Parathyroid adenoma (tissue), 2 donors: ENCODE data around the gene B4GALNT4.
A peak's percentile ranks its signal among the peaks of the same experiment; 100 is the strongest.

Source experiments
- H2AFZ ChIP-seq: fragments of 300-600 bp; sonication (generic); one replicate; pipeline ENCODE4 v1.7.0; 2017; ENCODE audit warnings: antibody characterized with exemption, mild to moderate bottlenecking
- H3K27ac ChIP-seq: fragments of 300-600 bp; sonication (generic); one replicate; pipeline ENCODE4 v1.7.0; 2017
- H3K27me3 ChIP-seq: fragments of 300-600 bp; sonication (generic); one replicate; pipeline ENCODE4 v1.7.0; 2017; ENCODE audit warnings: low read length; ENCODE audit not compliant: control insufficient read depth, insufficient read depth
- H3K36me3 ChIP-seq: fragments of 300-600 bp; sonication (generic); one replicate; pipeline ENCODE4 v1.7.0; 2017; ENCODE audit warnings: low read length; ENCODE audit not compliant: control insufficient read depth, insufficient read depth
- H3K4me1 ChIP-seq: fragments of 300-600 bp; sonication (generic); one replicate; pipeline ENCODE4 v1.7.0; 2017; ENCODE audit warnings: control low read depth
- H3K4me2 ChIP-seq: fragments of 300-600 bp; sonication (generic); one replicate; pipeline ENCODE4 v1.7.0; 2017; ENCODE audit warnings: low read length
- H3K4me3 ChIP-seq: fragments of 300-600 bp; sonication (generic); one replicate; pipeline ENCODE4 v1.7.0; 2017; ENCODE audit warnings: low read depth, low read length
- H3K79me2 ChIP-seq: fragments of 300-600 bp; sonication (generic); one replicate; pipeline ENCODE4 v1.7.0; 2017; ENCODE audit warnings: control low read depth
- H3K9ac ChIP-seq: fragments of 300-600 bp; sonication (generic); one replicate; pipeline ENCODE4 v1.7.0; 2017; ENCODE audit warnings: mild to moderate bottlenecking
- H3K9me3 ChIP-seq: fragments of 300-600 bp; sonication (generic); one replicate; pipeline ENCODE4 v1.7.0; 2017; ENCODE audit warnings: low read length; ENCODE audit not compliant: control insufficient read depth
- CTCF ChIP-seq: fragments of 300-600 bp; sonication (generic); IDR thresholded peaks from one replicate; pipeline ENCODE4 v1.7.0; 2017; ENCODE audit warnings: antibody characterized with exemption, mild to moderate bottlenecking
- donor health status: primary hyperparathyroidism.

B4GALNT4 gene

DNA sequence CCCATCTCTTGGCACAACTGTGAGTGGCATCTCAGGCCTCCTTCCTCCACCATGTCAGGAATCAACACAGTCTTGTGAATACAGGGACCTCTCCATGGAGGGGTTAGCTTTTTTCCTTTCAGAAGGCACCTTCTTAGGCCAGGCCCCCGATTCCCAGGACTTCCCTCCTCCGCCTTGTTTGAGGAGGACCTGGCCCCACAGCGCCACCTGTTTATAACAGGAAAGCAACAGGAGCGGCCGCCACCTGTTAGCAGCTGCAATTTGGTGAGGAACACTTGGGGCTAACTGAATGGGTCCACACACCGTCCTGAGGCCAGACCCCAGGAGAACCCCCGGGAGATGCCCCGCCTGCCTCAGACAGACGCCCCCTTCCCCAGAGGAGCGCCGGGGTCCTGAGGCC is 20.9 kb downstream of the B4GALNT4 start:
- Histone ChIP-seq H3K4me2 (no peak overlapping the region), H3K4me1 (peaks cover 3% of the 10 kb centered on the region), H3K79me2 (no peaks in the 10 kb centered on the region), H3K27ac (no peak overlapping the region), H3K27me3 (no peaks in the 10 kb centered on the region), H3K4me3 (no peak overlapping the region), H3K36me3 (no peaks in the 10 kb centered on the region), H3K9me3 (no peaks in the 10 kb centered on the region), H2AFZ (no peak overlapping the region), H3K9ac (no peak overlapping the region)
- no peak for TF ChIP-seq CTCF

DNA sequence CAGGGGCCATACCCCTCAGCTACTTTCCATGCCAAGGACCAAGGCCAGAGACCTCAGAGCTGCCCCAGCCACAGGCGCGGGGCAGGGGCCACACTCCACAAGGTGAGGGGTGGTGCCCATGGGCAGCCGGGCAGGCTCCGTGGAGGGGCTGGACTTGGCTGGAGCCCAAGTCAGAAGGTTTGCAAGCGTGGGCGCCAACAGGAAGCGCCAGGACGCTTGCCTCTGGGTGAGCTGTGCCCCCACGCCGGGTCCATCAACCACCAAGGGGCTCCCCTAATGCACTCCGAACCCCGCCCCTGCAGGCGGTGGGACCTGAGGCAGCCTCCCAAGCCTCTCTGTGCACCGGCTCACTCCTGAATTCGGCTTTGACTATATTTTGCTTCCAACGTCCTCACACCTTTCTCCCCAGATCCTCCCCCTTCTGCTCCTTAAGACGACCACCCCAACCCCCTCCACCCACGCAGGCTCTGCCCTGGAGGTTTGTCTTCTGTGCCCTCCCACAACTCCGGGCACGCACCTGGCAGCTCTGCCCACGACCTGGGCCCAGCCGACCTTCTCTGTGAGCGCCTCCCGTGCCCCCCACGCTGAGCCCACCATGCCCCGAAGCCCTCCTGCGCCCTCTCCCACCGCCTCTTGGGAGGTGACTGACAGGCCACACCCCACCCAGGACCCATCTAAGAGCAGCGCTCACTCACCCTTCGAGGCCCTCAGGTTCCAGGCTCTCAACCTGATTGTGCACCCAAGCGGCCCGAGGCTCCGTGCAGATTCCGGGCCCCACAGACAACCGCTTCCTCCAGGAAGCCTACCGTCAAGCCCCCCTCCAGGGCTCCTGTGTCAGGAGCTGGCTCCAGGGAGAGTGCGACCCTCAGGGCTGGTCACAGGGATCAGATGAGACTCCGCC is 22.1 kb downstream of the B4GALNT4 start:
- no peak overlapping the region for H2AFZ ChIP-seq
- no peak overlapping the region for H3K9ac ChIP-seq
- H3K79me2 ChIP-seq: no peaks in the 10 kb centered on the region
- peaks cover 3% of the 10 kb centered on the region for H3K4me1 ChIP-seq
- no peak for TF ChIP-seq CTCF
- no peaks in the 10 kb centered on the region for H3K9me3 ChIP-seq
- no peak overlapping the region for H3K27ac ChIP-seq
- H3K4me2 ChIP-seq: no peak overlapping the region
- no peaks in the 10 kb centered on the region for H3K27me3 ChIP-seq
- H3K4me3 ChIP-seq: no peak overlapping the region
- H3K36me3 ChIP-seq: no peaks in the 10 kb centered on the region

GRCh38 chr11:392102-392777 is 22.9 kb downstream of the B4GALNT4 start:
- Histone ChIP-seq H3K79me2 (no peaks in the 10 kb centered on the region), H3K9ac (no peak overlapping the region), H2AFZ (no peak overlapping the region), H3K27ac (no peak overlapping the region), H3K4me2 (no peak overlapping the region), H3K4me1 (peaks cover 3% of the 10 kb centered on the region), H3K27me3 (no peaks in the 10 kb centered on the region), H3K4me3 (no peak overlapping the region), H3K9me3 (no peaks in the 10 kb centered on the region), H3K36me3 (no peaks in the 10 kb centered on the region)
- no peak for TF ChIP-seq CTCF

GRCh38 chr11:393219-394033 is 24.1 kb downstream of the B4GALNT4 start:
- Histone ChIP-seq H3K9ac (no peak overlapping the region), H3K36me3 (no peaks in the 10 kb centered on the region), H3K27ac (peak overlapping the region; percentile 59), H2AFZ (peak overlapping the region; percentile 74), H3K4me3 (peak overlapping the region; percentile 53), H3K79me2 (no peaks in the 10 kb centered on the region), H3K27me3 (no peaks in the 10 kb centered on the region), H3K4me1 (peaks cover 3% of the 10 kb centered on the region), H3K9me3 (no peaks in the 10 kb centered on the region), H3K4me2 (peak overlapping the region; percentile 74)
- TF ChIP-seq CTCF: no peak
